ENCODE data around the gene TAF11L7. TPM values are rescaled to one million over a fixed set of nuclear protein-coding genes. Genes with fewer than 3 reads are reported as not detected.
"Not testable (repeated sequence)": the region's sequence is repeated elsewhere in the genome, so short reads cannot be mapped to it uniquely, and the experiment has no call there.

Gene TAF11L7
- total and polyA plus RNA-seq, 2 of the 8 experiments (the other 6 are each of a cell fraction or from before 2014, with no cell fraction given), result not detected

GRCh38 chr5:17594255-17594654 lies 8.7 kb upstream of the TAF11L7 start, which contains the start of gene TAF11L9:
Gene TAF11L9, minus strand, starts transcription at chr5:17594394.
- not testable (repeated sequence) for H3K4me1 ChIP-seq (replicated peaks in 1 of 4; ENCODE audit: control insufficient read depth in 3 of 4, insufficient read depth in 4 of 4, low read length in 3 of 4); H3K4me2 ChIP-seq (ENCODE audit: insufficient read depth in 1 of 2, low read depth in 2 of 2, low read length in 2 of 2); H3K79me2 ChIP-seq (ENCODE audit: control insufficient read depth in 1 of 2, insufficient read depth in 2 of 2, low read length in 2 of 2)

GRCh38 chr5:17590860-17591259 lies 5.3 kb upstream of the TAF11L7 start, which contains the start of gene TAF11L8:
Gene TAF11L8, minus strand, starts transcription at chr5:17590960.
- H3K23me2 ChIP-seq (ENCODE audit: low read depth, low read length); H2BK5ac ChIP-seq (ENCODE audit: low read depth, low read length); H3K23ac ChIP-seq (ENCODE audit: insufficient read length); H4K8ac ChIP-seq (ENCODE audit: extremely low read depth, insufficient read depth, low read length); H2AK5ac ChIP-seq (ENCODE audit: low read depth, low read length); H4K20me1 ChIP-seq (replicated peaks in 1 of 2; ENCODE audit: control insufficient read depth in 1 of 2, insufficient read depth in 2 of 2, low read length in 2 of 2); H3K4me2 ChIP-seq (ENCODE audit: insufficient read depth in 1 of 2, low read depth in 2 of 2, low read length in 2 of 2); H2BK12ac ChIP-seq (ENCODE audit: low read depth, low read length); H3K18ac ChIP-seq (ENCODE audit: extremely low read depth, low read length); H3K36me3 ChIP-seq (ENCODE audit: control insufficient read depth in 2 of 4, insufficient read depth in 4 of 4, low read length in 3 of 4); H3K27me3 ChIP-seq (replicated peaks in 1 of 4; ENCODE audit: control insufficient read depth in 3 of 4, extremely low read depth in 1 of 4, insufficient read depth in 3 of 4, low read length in 3 of 4); H4K91ac ChIP-seq (replicated peaks; ENCODE audit: insufficient read length, low read length); H3K27ac ChIP-seq (ENCODE audit: low read depth, low read length); CTCF ChIA-PET (ENCODE audit: partially characterized antibody); H3K4me1 ChIP-seq (replicated peaks in 1 of 4; ENCODE audit: control insufficient read depth in 3 of 4, insufficient read depth in 4 of 4, low read length in 3 of 4); H3K79me2 ChIP-seq (ENCODE audit: control insufficient read depth in 1 of 2, insufficient read depth in 2 of 2, low read length in 2 of 2); H4K5ac ChIP-seq (ENCODE audit: insufficient read length, low read depth, low read length); H3K9ac ChIP-seq (replicated peaks in 1 of 4; ENCODE audit: extremely low read depth in 1 of 4, low read depth in 3 of 4, low read length in 3 of 4); POLR2A ChIA-PET (ENCODE audit: partially characterized antibody); FAIRE-seq; H2BK15ac ChIP-seq (ENCODE audit: low read length); H2AFZ ChIP-seq (ENCODE audit: low read length); H3K4me3 ChIP-seq (ENCODE audit: extremely low read depth in 1 of 4, insufficient read depth in 2 of 4, low read depth in 3 of 4, low read length in 4 of 4); H3K4ac ChIP-seq (replicated peaks; ENCODE audit: insufficient read length, low read depth, low read length); H2BK120ac ChIP-seq (replicated peaks; ENCODE audit: low read depth, low read length); H3K56ac ChIP-seq (replicated peaks; ENCODE audit: insufficient read length, low read depth, low read length); DNase-seq (ENCODE audit: low read depth in 1 of 2, low spot score in 2 of 2); H3K79me1 ChIP-seq (ENCODE audit: low read depth, low read length); H2BK20ac ChIP-seq (ENCODE audit: low read length); H3K9me3 ChIP-seq (ENCODE audit: insufficient read depth in 2 of 2, low read depth in 1 of 2, low read length in 1 of 2); H3K14ac ChIP-seq (ENCODE audit: insufficient read length): not testable (repeated sequence)
- WGBS, 2 experiments (ENCODE audit: extremely low coverage in 1 of 2, insufficient coverage in 1 of 2, insufficient read length in 1 of 2, insufficient replicate concordance in 2 of 2, low coverage in 1 of 2, low lambda C conversion rate in 2 of 2, missing lambda C conversion rate in 1 of 2), result no CpG with 5 or more reads among the region's 16 CpGs

More at GRCh38 chr5:17594255-17594654, 8.7 kb upstream of the TAF11L7 start, which contains the start of gene TAF11L9:
- H3K14ac ChIP-seq (ENCODE audit: insufficient read length); CTCF ChIA-PET (ENCODE audit: partially characterized antibody); H3K27me3 ChIP-seq (replicated peaks in 1 of 4; ENCODE audit: control insufficient read depth in 3 of 4, extremely low read depth in 1 of 4, insufficient read depth in 3 of 4, low read length in 3 of 4); H4K91ac ChIP-seq (replicated peaks; ENCODE audit: insufficient read length, low read length); H3K9me3 ChIP-seq (ENCODE audit: insufficient read depth in 2 of 2, low read depth in 1 of 2, low read length in 1 of 2); H3K36me3 ChIP-seq (ENCODE audit: control insufficient read depth in 2 of 4, insufficient read depth in 4 of 4, low read length in 3 of 4); H3K56ac ChIP-seq (replicated peaks; ENCODE audit: insufficient read length, low read depth, low read length); H2BK15ac ChIP-seq (ENCODE audit: low read length); H2AK5ac ChIP-seq (ENCODE audit: low read depth, low read length); FAIRE-seq; H2BK120ac ChIP-seq (replicated peaks; ENCODE audit: low read depth, low read length); H4K8ac ChIP-seq (ENCODE audit: extremely low read depth, insufficient read depth, low read length); H2BK5ac ChIP-seq (ENCODE audit: low read depth, low read length); H2AFZ ChIP-seq (ENCODE audit: low read length); H3K27ac ChIP-seq (ENCODE audit: low read depth, low read length); DNase-seq (ENCODE audit: low read depth in 1 of 2, low spot score in 2 of 2); H4K20me1 ChIP-seq (replicated peaks in 1 of 2; ENCODE audit: control insufficient read depth in 1 of 2, insufficient read depth in 2 of 2, low read length in 2 of 2); H3K4ac ChIP-seq (replicated peaks; ENCODE audit: insufficient read length, low read depth, low read length); H3K23me2 ChIP-seq (ENCODE audit: low read depth, low read length); H3K4me3 ChIP-seq (ENCODE audit: extremely low read depth in 1 of 4, insufficient read depth in 2 of 4, low read depth in 3 of 4, low read length in 4 of 4); H3K79me1 ChIP-seq (ENCODE audit: low read depth, low read length); H3K18ac ChIP-seq (ENCODE audit: extremely low read depth, low read length); H3K9ac ChIP-seq (replicated peaks in 1 of 4; ENCODE audit: extremely low read depth in 1 of 4, low read depth in 3 of 4, low read length in 3 of 4); H4K5ac ChIP-seq (ENCODE audit: insufficient read length, low read depth, low read length); POLR2A ChIA-PET (ENCODE audit: partially characterized antibody); H2BK12ac ChIP-seq (ENCODE audit: low read depth, low read length); H3K23ac ChIP-seq (ENCODE audit: insufficient read length); H2BK20ac ChIP-seq (ENCODE audit: low read length): not testable (repeated sequence)
- WGBS, 2 experiments (ENCODE audit: extremely low coverage in 1 of 2, insufficient coverage in 1 of 2, insufficient read length in 1 of 2, insufficient replicate concordance in 2 of 2, low coverage in 1 of 2, low lambda C conversion rate in 2 of 2, missing lambda C conversion rate in 1 of 2), result 88% methylated on average over 4 of the region's 15 CpGs; no CpG with 5 or more reads in 1 of the 2 experiments

Data from H1 (cell line).